Ectodermal cell (in vitro differentiated cells): ENCODE measurements around the gene BLCAP.
"Not testable (repeated sequence)": the region's sequence is repeated elsewhere in the genome, so short reads cannot be mapped to it uniquely, and the experiment has no call there.

Experiments
- H3K27ac ChIP-seq: 2 replicates; pipeline ENCODE4 v1.7.0; 2013; ENCODE audit warnings: mild to moderate bottlenecking, low read depth, low read length; ENCODE audit not compliant: insufficient read depth, poor library complexity, severe bottlenecking
- H3K27me3 ChIP-seq: 2 replicates; pipeline ENCODE4 v1.7.0; 2013; ENCODE audit warnings: mild to moderate bottlenecking, low read length; ENCODE audit not compliant: insufficient read depth, control insufficient read depth, poor library complexity, severe bottlenecking
- H3K36me3 ChIP-seq: one replicate; pipeline ENCODE4 v1.7.0; 2013; ENCODE audit warnings: low read length; ENCODE audit not compliant: control insufficient read depth, insufficient read depth
- H3K4me1 ChIP-seq: one replicate; pipeline ENCODE4 v1.7.0; 2013; ENCODE audit warnings: low read length; ENCODE audit not compliant: control insufficient read depth, insufficient read depth
- H3K4me3 ChIP-seq: 2 replicates; pipeline ENCODE4 v1.7.0; 2013; ENCODE audit warnings: low read depth, low read length, control low read depth; ENCODE audit not compliant: insufficient read depth
- H3K9me3 ChIP-seq: 2 replicates; pipeline ENCODE4 v1.7.0; 2013; ENCODE audit warnings: mild to moderate bottlenecking, low read length, moderate library complexity; ENCODE audit not compliant: control insufficient read depth
- WGBS, 2 experiments: methylation state at CpG; one replicate each; pipeline ENCODE4 v1.1.7; 2013; ENCODE audit warnings: missing lambda C conversion rate in 2 of 2; 5-methylcytosine and 5-hydroxymethylcytosine counted together

BLCAP gene

GRCh38 chr20:37558306-37558705, 30.6 kb upstream of the BLCAP start:
- WGBS, 2 experiments: 88 to 91% methylated on average over 4 of the region's 4 CpGs
- H3K4me1 ChIP-seq: no peaks in the 10 kb centered on the region
- H3K4me3 ChIP-seq: no peak overlapping the region
- no peaks in the 10 kb centered on the region for H3K27me3 ChIP-seq
- H3K36me3 ChIP-seq: no peaks in the 10 kb centered on the region
- H3K27ac ChIP-seq: no peak overlapping the region
- H3K9me3 ChIP-seq: no peaks in the 10 kb centered on the region

GRCh38 chr20:37556538-37556937, 28.9 kb upstream of the BLCAP start:
- WGBS, 2 experiments: 88 to 94% methylated on average over 6 of the region's 6 CpGs
- H3K4me1 ChIP-seq: no peaks in the 10 kb centered on the region
- no peak overlapping the region for H3K27ac ChIP-seq
- H3K9me3 ChIP-seq: no peaks in the 10 kb centered on the region
- H3K36me3 ChIP-seq: no peaks in the 10 kb centered on the region
- H3K27me3 ChIP-seq: no peaks in the 10 kb centered on the region
- H3K4me3 ChIP-seq: no peak overlapping the region

- not testable (repeated sequence) for H3K27me3 ChIP-seq, H3K4me1 ChIP-seq, H3K4me3 ChIP-seq, H3K36me3 ChIP-seq, H3K9me3 ChIP-seq, H3K27ac ChIP-seq
- WGBS, 2 experiments: 94% methylated on average over 13 of the region's 13 CpGs
Measured at GRCh38 chr20:37554721-37555298, 27.1 kb upstream of the BLCAP start.

- no peak overlapping the region for H3K27ac ChIP-seq
- WGBS, 2 experiments: 86 to 91% methylated on average over 1 of the region's 1 CpG
- no peaks in the 10 kb centered on the region for H3K27me3 ChIP-seq
- no peaks in the 10 kb centered on the region for H3K9me3 ChIP-seq
- no peak overlapping the region for H3K4me3 ChIP-seq
- H3K4me1 ChIP-seq: no peaks in the 10 kb centered on the region
- H3K36me3 ChIP-seq: no peaks in the 10 kb centered on the region
Measured at GRCh38 chr20:37552415-37552814, 24.7 kb upstream of the BLCAP start.

- H3K4me3 ChIP-seq, H3K9me3 ChIP-seq, H3K4me1 ChIP-seq, H3K36me3 ChIP-seq, H3K27me3 ChIP-seq, H3K27ac ChIP-seq: not testable (repeated sequence)
- 92 to 93% methylated on average over 2 of the region's 2 CpGs for WGBS, 2 experiments
Measured at GRCh38 chr20:37551660-37552059, 24.0 kb upstream of the BLCAP start.

- H3K27ac ChIP-seq, H3K27me3 ChIP-seq, H3K36me3 ChIP-seq, H3K9me3 ChIP-seq, H3K4me3 ChIP-seq, H3K4me1 ChIP-seq: not testable (repeated sequence)
- 66 to 76% methylated on average over 13 to 15 of the region's 16 CpGs for WGBS, 2 experiments
Measured at GRCh38 chr20:37550101-37550920, 22.6 kb upstream of the BLCAP start.

GRCh38 chr20:37547912-37548311, 20.2 kb upstream of the BLCAP start:
- no peaks in the 10 kb centered on the region for H3K27me3 ChIP-seq

GRCh38 chr20:37545516-37545915, 17.8 kb upstream of the BLCAP start:
- H3K4me3 ChIP-seq: no peak overlapping the region
- no peak overlapping the region for H3K27ac ChIP-seq
- 90 to 95% methylated on average over 1 of the region's 1 CpG for WGBS, 2 experiments
- no peaks in the 10 kb centered on the region for H3K27me3 ChIP-seq
- H3K4me1 ChIP-seq: no peaks in the 10 kb centered on the region
- H3K9me3 ChIP-seq: no peaks in the 10 kb centered on the region
- H3K36me3 ChIP-seq: no peaks in the 10 kb centered on the region

More at GRCh38 chr20:37547912-37548311, 20.2 kb upstream of the BLCAP start:
- no peaks in the 10 kb centered on the region for H3K36me3 ChIP-seq
- H3K4me1 ChIP-seq: no peaks in the 10 kb centered on the region
- H3K27ac ChIP-seq: no peak overlapping the region
- no peak overlapping the region for H3K4me3 ChIP-seq
- no peaks in the 10 kb centered on the region for H3K9me3 ChIP-seq

GRCh38 chr20:37544386-37544785, 16.7 kb upstream of the BLCAP start:
- no peaks in the 10 kb centered on the region for H3K36me3 ChIP-seq
- 79 to 82% methylated on average over 3 of the region's 3 CpGs for WGBS, 2 experiments
- H3K4me3 ChIP-seq: no peak overlapping the region
- no peaks in the 10 kb centered on the region for H3K9me3 ChIP-seq
- no peaks in the 10 kb centered on the region for H3K4me1 ChIP-seq
- H3K27ac ChIP-seq: no peak overlapping the region
- H3K27me3 ChIP-seq: no peaks in the 10 kb centered on the region

GRCh38 chr20:37543828-37544227, 16.2 kb upstream of the BLCAP start:
- no peaks in the 10 kb centered on the region for H3K9me3 ChIP-seq
- no peak overlapping the region for H3K4me3 ChIP-seq
- WGBS, 2 experiments: 74 to 75% methylated on average over 3 of the region's 3 CpGs
- H3K4me1 ChIP-seq: no peaks in the 10 kb centered on the region
- no peaks in the 10 kb centered on the region for H3K36me3 ChIP-seq
- no peaks in the 10 kb centered on the region for H3K27me3 ChIP-seq
- H3K27ac ChIP-seq: no peak overlapping the region
